AG10803 (cell line): Measurements from ENCODE around the gene COX11.

Experiments
- DNase-seq: peaks from one replicate; pipeline ENCODE4 v3.0.0; 2010; ENCODE audit warnings: low read depth
- H3K4me3 ChIP-seq: 2 replicates; pipeline ENCODE4 v1.5.1; 2011; ENCODE audit warnings: mild to moderate bottlenecking, low read length, control low read depth
- CTCF ChIP-seq: conservative IDR thresholded peaks from 2 replicates; pipeline ENCODE4 v1.5.1; 2011; ENCODE audit warnings: mild to moderate bottlenecking, low read length, control low read depth, inconsistent platforms

COX11 gene

GRCh38 chr17:54990118-54990517 lies 21.7 kb upstream of the COX11 start:
- H3K4me3 ChIP-seq, result no peak overlapping the region
- TF ChIP-seq CTCF, result no peak
- DNase-seq, result no peak

- no peak for TF ChIP-seq CTCF
- DNase-seq, result no peak
- no peak overlapping the region for H3K4me3 ChIP-seq
Observed at GRCh38 chr17:54985476-54985875, 17.0 kb upstream of the COX11 start.

GRCh38 chr17:54983260-54983659 lies 14.8 kb upstream of the COX11 start:
- no peak for TF ChIP-seq CTCF
- no peak overlapping the region for H3K4me3 ChIP-seq
- no peak for DNase-seq

- TF ChIP-seq CTCF, result no peak
- no peak for DNase-seq
- H3K4me3 ChIP-seq, result no peak overlapping the region
Observed at GRCh38 chr17:54982399-54982798, 13.9 kb upstream of the COX11 start.

- DNase-seq, result no peak
- H3K4me3 ChIP-seq, result no peak overlapping the region
- no peak for TF ChIP-seq CTCF
Observed at GRCh38 chr17:54980375-54980774, 11.9 kb upstream of the COX11 start.

- H3K4me3 ChIP-seq, result no peak overlapping the region
- no peak for DNase-seq
- TF ChIP-seq CTCF, result no peak
Observed at GRCh38 chr17:54979657-54980056, 11.2 kb upstream of the COX11 start.

GRCh38 chr17:54977744-54978143 lies 9.3 kb upstream of the COX11 start:
- no peak overlapping the region for H3K4me3 ChIP-seq
- TF ChIP-seq CTCF, result no peak
- no peak for DNase-seq
